Stimulated activated naive B cell treated with anti-CD40 and anti-IgM and Interleukin-4, amounts not matched to agents 10 μg/mL and 1 μg/mL and 100 μg/mL, for 72 hours (primary cell): ENCODE measurements around the gene PTEN.
"Not testable (repeated sequence)": the region's sequence is repeated elsewhere in the genome, so short reads cannot be mapped to it uniquely, and the experiment has no call there.

Experiments used
- ATAC-seq, 2 donors: fragments of 150-1000 bp; cut with Tn5 transposase; replicated peaks; 2 replicates each; pipeline ENCODE4 v1.10.0; 2021; ENCODE audit warnings: moderate library complexity in 1 of 2
- DNase-seq: peaks from one replicate; pipeline ENCODE4 v3.0.0; 2021
- H3K27ac Mint-ChIP-seq: one replicate; pipeline ENCODE4 v1.8.0; 2022; ENCODE audit warnings: mild to moderate bottlenecking, mixed read lengths
- H3K27me3 Mint-ChIP-seq, 2 donors: one replicate each; pipeline ENCODE4 v1.8.0; 2022; ENCODE audit warnings: mixed read lengths in 2 of 2
- H3K36me3 Mint-ChIP-seq, 2 donors: one replicate each; pipeline ENCODE4 v1.8.0; 2022; ENCODE audit warnings: mixed read lengths in 2 of 2, mild to moderate bottlenecking in 1 of 2
- H3K4me1 Mint-ChIP-seq, 2 donors: one replicate each; pipeline ENCODE4 v1.8.0; 2022; ENCODE audit warnings: mixed read lengths in 2 of 2, mild to moderate bottlenecking in 1 of 2
- H3K4me3 Mint-ChIP-seq, 2 donors: one replicate each; pipeline ENCODE4 v1.8.0; 2022; ENCODE audit warnings: mild to moderate bottlenecking in 2 of 2, mixed read lengths in 2 of 2, moderate library complexity in 1 of 2
- H3K9me3 Mint-ChIP-seq, 2 donors: one replicate each; pipeline ENCODE4 v1.8.0; 2022; ENCODE audit warnings: mixed read lengths in 2 of 2, mild to moderate bottlenecking in 1 of 2

The PTEN gene

DNA sequence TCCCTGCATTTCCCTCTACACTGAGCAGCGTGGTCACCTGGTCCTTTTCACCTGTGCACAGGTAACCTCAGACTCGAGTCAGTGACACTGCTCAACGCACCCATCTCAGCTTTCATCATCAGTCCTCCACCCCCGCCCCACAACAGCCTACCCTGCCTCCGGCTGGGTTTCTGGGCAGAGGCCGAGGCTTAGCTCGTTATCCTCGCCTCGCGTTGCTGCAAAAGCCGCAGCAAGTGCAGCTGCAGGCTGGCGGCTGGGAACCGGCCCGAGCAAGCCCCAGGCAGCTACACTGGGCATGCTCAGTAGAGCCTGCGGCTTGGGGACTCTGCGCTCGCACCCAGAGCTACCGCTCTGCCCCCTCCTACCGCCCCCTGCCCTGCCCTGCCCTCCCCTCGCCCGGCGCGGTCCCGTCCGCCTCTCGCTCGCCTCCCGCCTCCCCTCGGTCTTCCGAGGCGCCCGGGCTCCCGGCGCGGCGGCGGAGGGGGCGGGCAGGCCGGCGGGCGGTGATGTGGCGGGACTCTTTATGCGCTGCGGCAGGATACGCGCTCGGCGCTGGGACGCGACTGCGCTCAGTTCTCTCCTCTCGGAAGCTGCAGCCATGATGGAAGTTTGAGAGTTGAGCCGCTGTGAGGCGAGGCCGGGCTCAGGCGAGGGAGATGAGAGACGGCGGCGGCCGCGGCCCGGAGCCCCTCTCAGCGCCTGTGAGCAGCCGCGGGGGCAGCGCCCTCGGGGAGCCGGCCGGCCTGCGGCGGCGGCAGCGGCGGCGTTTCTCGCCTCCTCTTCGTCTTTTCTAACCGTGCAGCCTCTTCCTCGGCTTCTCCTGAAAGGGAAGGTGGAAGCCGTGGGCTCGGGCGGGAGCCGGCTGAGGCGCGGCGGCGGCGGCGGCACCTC lies at the start of gene PTEN, which contains the start of gene KLLN:
Gene PTEN, plus strand, starts transcription at position 573 of the 891 bp plus-strand sequence. CDS start 845 bp downstream, outside the sequence.
Gene KLLN, minus strand, starts transcription at position 481 of the 891 bp plus-strand sequence. CDS start 1,046 bp downstream, outside the sequence.
- DNase-seq (peak; percentile 87), ATAC-seq (peak; percentile 60 to 65)
- H3K9me3 Mint-ChIP-seq, result no peaks in the 10 kb centered on the region
- H3K4me3 Mint-ChIP-seq, result peak within 1 kb of the TSS; percentile 90 to 99
- H3K36me3 Mint-ChIP-seq, result peaks cover 20 to 23% of the 10 kb centered on the region in 2 donors
- peak within 1 kb of the TSS; percentile 97 for H3K27ac Mint-ChIP-seq
- H3K4me1 Mint-ChIP-seq, result peaks cover 24 to 31% of the 10 kb centered on the region in 2 donors
- H3K27me3 Mint-ChIP-seq, result no peaks in the 10 kb centered on the region

DNA sequence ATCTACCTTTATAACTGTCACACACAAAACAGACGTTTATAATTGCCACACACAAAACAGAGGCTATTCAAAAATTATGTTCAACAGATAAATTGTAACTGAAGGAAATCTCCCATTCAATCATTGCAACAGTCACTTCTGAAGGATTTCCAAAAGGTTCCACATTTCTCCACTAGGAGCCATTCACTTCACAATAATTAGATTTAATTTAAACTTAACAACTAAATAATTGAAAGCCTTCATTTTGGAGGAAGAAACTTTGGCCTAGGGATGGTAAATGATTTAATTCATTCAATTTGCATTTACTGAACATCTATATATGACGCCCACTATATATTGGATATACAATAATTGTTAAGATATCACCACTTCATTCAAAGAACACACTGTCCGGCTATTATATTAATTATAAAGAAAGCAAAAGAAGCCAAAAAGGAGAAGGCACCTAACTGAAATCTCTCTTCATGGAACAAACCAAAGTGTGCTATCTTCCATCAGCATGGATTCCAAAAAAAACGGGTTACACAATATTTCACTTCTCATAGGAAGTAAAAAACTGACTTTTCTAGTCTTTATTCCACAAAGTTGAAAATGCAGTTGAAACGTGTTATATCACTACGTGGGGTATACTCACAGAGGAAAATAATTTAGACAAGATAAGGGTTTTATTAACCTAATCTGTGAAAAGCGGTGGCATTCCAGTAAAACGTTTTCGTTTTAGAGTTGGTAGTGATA lies 47.1 kb upstream of the PTEN start:
- DNase-seq (no peak), ATAC-seq (no peak)
- Mint-ChIP-seq H3K4me1 (peaks cover 19 to 24% of the 10 kb centered on the region in 2 donors), H3K9me3 (no peaks in the 10 kb centered on the region), H3K27ac (no peak overlapping the region), H3K36me3 (peaks cover 12 to 17% of the 10 kb centered on the region in 2 donors), H3K27me3 (no peaks in the 10 kb centered on the region), H3K4me3 (peak overlapping the region; percentile 93 to 97)

DNA sequence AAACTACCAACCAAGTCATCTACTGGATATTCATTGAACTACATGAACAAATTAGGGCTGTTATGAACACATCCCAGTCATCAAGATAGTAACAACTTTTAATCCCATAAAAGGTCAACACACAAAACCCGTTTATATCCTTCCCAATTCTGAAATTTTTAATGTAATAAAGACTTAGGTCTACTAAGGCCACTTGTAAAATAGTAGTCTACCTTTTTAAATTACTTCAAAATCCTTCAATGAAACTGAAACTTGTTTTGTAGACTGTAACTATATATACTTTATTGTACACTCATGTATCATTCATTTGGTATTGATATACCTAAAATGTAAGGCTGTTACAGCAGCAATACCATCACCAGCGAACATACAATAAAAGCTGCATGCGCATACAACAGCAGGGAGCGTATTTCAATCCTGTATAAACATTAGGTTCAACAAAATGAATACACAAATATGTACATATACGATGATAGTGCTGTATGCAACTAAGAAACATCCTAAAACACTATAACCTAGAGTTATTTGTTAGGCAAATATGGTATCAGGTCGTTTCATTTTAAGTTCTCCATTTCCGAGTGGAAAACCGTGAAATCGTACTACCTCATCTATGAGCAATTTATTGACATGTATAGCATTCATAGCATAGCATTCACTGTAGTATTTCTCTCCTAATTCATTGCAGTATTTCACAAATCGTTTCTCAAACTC lies 46.4 kb upstream of the PTEN start:
- Mint-ChIP-seq H3K27ac (peak overlapping the region; percentile 99), H3K36me3 (peaks cover 5 to 10% of the 10 kb centered on the region in 2 donors), H3K27me3 (no peaks in the 10 kb centered on the region), H3K4me3 (peak overlapping the region; percentile 93 to 97), H3K9me3 (no peaks in the 10 kb centered on the region), H3K4me1 (peaks cover 17 to 24% of the 10 kb centered on the region in 2 donors)
- ATAC-seq (no peak), DNase-seq (no peak)

DNA sequence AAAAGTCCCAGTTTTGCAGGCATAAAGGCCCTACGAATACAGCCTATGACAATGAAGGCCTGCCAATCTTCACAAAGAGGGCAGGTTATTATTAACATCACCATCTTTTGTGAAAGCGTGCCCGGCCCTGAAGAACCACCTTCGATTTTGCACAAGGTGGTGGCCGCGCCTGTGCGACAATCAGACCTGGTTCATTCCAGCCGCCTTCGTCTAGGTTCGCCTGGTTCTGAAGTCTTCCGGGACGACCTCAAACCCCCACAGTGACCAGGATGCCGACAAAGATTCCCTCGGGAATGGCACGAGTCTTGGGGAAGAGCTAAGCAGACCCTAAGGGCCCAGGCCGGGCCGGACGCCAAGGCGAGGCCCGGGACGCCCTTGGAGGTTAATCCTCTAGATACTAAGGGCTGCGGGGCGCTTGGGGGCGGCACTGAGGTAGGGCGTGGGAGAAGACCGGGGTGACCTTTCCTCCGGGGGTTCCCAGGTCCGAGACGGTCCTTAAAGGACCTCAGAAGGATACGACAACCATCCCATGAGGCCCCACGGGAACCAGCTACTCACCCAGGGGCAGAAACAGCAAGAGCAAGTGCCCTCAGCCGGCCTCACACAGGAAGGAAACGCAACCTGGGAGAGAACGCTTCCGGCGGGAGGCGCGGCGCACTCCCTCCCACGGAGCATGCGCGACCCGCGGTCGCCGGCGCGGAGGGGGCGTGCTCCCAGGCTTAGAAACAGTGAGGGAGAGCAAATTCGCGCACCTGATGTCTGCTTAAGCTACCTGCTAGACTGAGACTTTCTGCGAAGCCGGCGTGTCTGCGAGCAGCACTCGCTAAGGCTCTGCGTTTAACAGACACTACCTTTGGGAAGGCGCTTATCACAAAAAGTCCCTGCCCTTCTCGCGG lies 45.6 kb upstream of the PTEN start, which contains the start of gene ATAD1:
Gene ATAD1, minus strand, starts transcription at position 618 of the 896 bp plus-strand sequence. CDS start 3,627 bp downstream, outside the sequence.
- Mint-ChIP-seq H3K36me3 (peaks cover 2 to 3% of the 10 kb centered on the region in 2 donors), H3K4me1 (peaks cover 17 to 24% of the 10 kb centered on the region in 2 donors), H3K9me3 (no peaks in the 10 kb centered on the region), H3K4me3 (peak within 1 kb of the TSS; percentile 93 to 97), H3K27me3 (no peaks in the 10 kb centered on the region), H3K27ac (peak within 1 kb of the TSS; percentile 99)
- DNase-seq (peak; percentile 93), ATAC-seq (peak; percentile 86 to 89)

DNA sequence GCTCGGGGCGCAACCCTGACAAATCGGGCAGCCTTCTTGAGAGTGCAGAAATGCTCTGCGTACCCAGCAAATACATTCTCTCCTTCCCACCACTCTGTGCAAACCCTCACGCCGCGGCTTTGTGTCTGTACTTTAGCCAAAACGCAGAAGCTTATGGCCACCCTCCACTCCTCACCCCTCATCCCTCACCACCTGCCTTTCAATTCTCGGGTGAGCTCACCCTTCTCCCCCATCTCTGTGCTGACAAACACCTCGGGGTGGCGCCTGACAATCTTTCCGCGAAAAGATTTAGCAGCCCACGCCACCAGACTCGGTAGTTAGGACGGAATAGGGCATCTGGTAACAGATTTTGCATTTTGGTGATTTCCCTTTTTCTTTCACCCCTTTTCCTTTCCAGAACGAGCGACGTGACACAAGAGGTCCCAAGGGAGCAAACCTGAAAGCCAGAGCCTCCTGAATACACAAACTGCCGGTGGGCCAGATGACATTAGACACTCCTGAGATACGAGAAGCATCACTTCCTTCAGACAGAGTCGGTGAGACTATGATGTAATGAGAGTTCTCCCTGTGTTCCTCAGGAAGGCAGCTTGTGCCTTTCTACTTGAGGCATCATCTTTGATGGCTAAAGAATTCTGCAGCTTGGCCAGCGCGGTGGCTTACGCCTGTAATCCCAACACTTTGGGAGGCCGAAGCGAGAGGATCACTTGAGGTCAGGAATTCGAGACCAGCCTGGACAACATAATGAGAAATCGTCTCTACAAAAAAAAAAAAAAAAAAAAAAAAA lies 44.7 kb upstream of the PTEN start:
- Mint-ChIP-seq H3K4me3 (peak overlapping the region; percentile 93 to 97), H3K36me3 (peaks cover 2 to 3% of the 10 kb centered on the region in 2 donors)
- DNase-seq, result peak; percentile 74

GRCh38 chr10:87819289-87819585 lies 44.2 kb upstream of the PTEN start:
- no peak for ATAC-seq
- H3K4me3 Mint-ChIP-seq, result peak overlapping the region in 1 of 2 donors; percentile 93
- no peak overlapping the region for H3K27ac Mint-ChIP-seq

More for the DNA sequence above, 44.7 kb upstream of the PTEN start:
- Mint-ChIP-seq H3K27ac (peak overlapping the region; percentile 99), H3K9me3 (no peaks in the 10 kb centered on the region), H3K4me1 (peaks cover 17 to 24% of the 10 kb centered on the region in 2 donors), H3K27me3 (no peaks in the 10 kb centered on the region)
- peak; percentile 71 to 74 for ATAC-seq

DNA sequence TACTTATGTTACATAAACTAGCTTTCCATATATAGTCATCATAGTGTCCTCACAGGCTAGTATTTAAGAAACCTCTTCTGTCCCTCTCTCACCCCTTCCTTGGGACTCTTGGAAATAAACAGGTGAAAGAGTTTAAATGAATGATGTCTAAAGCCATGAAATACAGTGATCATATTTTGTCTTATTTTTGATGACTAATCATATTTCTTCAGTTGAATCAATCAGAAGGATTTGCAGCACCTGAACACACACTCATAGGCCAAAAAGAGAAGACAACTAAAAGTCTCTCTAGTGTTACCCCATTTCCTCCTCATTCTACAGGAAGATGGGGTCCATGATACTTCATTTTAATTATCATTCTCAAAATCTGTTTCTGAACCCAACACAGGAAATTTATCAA lies 36.8 kb upstream of the PTEN start:
- Mint-ChIP-seq H3K9me3 (no peaks in the 10 kb centered on the region), H3K4me3 (no peak overlapping the region), H3K27me3 (no peaks in the 10 kb centered on the region), H3K4me1 (no peaks in the 10 kb centered on the region), H3K27ac (no peak overlapping the region), H3K36me3 (no peaks in the 10 kb centered on the region)
- DNase-seq, result no peak
- ATAC-seq, result no peak

More at GRCh38 chr10:87819289-87819585, 44.2 kb upstream of the PTEN start:
- peaks cover 17 to 24% of the 10 kb centered on the region in 2 donors for H3K4me1 Mint-ChIP-seq
- no peak for DNase-seq
- H3K36me3 Mint-ChIP-seq, result peaks cover 2 to 3% of the 10 kb centered on the region in 2 donors
- H3K9me3 Mint-ChIP-seq, result no peaks in the 10 kb centered on the region
- no peaks in the 10 kb centered on the region for H3K27me3 Mint-ChIP-seq

DNA sequence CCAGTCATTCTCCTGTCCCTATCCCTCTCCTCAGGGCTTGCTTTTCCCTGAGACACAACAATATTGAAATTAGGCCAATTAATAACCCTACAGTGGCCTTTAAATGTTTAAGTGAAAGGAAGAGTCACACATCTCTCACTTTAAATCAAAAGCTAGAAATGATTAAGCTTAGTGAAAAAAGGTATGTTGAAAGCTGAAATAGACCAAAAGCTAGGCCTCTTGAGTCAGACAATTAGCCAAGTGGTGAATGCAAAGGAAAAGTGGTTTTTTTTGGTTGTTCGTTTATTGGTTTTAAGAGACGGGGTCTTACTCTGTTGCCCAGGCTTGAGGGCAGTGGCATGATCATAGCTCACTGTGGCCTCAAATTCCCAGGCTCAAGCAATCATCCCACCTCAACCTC lies 35.7 kb upstream of the PTEN start:
- Mint-ChIP-seq H3K36me3 (no peaks in the 10 kb centered on the region), H3K9me3 (no peaks in the 10 kb centered on the region), H3K27ac (no peak overlapping the region), H3K27me3 (no peaks in the 10 kb centered on the region), H3K4me3 (no peak overlapping the region), H3K4me1 (no peaks in the 10 kb centered on the region)
- ATAC-seq (no peak), DNase-seq (no peak)

DNA sequence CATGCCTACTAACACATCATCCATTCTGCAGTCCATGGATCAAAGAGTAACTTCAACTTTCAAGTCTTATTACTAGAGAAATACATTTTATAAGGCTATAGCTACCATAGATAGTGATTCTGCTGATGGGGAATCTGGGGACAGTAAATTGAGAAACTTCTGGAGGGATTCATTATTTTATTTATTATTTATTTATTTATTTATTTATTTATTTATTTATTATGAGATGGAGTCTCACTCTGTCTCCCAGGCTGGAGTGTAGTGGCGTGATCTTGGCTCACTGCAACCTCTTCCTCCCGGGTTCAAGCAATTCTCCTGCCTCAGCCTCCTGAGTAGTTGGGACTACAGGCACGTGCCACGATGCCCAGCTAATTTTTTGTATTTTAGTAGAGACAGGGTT lies 34.4 kb upstream of the PTEN start:
- not testable (repeated sequence) for H3K4me3 Mint-ChIP-seq, H3K36me3 Mint-ChIP-seq, DNase-seq, H3K4me1 Mint-ChIP-seq, H3K27me3 Mint-ChIP-seq, ATAC-seq, H3K9me3 Mint-ChIP-seq, H3K27ac Mint-ChIP-seq

- Mint-ChIP-seq H3K27ac (no peak overlapping the region), H3K4me3 (no peak overlapping the region), H3K27me3 (no peaks in the 10 kb centered on the region), H3K9me3 (no peaks in the 10 kb centered on the region), H3K4me1 (no peaks in the 10 kb centered on the region), H3K36me3 (no peaks in the 10 kb centered on the region)
- ATAC-seq (peak in 1 of 2 donors; percentile 42), DNase-seq (no peak)
Measured at GRCh38 chr10:87829986-87830729, 33.3 kb upstream of the PTEN start.

GRCh38 chr10:87836098-87836497 lies 27.3 kb upstream of the PTEN start:
- Mint-ChIP-seq H3K4me1 (peaks cover 5 to 9% of the 10 kb centered on the region in 2 donors), H3K27ac (no peak overlapping the region), H3K9me3 (no peaks in the 10 kb centered on the region), H3K36me3 (no peaks in the 10 kb centered on the region), H3K4me3 (no peak overlapping the region), H3K27me3 (no peaks in the 10 kb centered on the region)
- ATAC-seq (no peak), DNase-seq (no peak)

DNA sequence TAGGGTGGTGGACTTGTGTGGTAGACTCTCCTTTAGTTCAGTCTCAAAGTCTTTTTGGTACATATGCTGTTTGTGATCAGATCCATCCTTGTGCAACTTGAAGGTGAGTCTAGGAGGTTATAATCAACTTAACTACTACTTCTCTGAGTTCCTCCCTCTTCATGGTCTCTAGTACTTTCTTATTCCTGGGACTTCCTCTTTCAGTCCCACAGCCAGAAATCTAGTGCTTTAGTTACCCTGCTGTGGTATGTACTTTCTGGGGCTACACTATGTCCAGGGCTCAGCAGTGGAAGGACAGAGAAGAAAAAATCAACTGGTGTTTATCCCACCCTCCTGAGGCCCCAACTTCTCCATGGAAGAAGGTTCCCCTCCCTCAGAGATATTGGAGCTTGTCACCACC lies 26.0 kb upstream of the PTEN start:
- H3K27me3 Mint-ChIP-seq, result no peaks in the 10 kb centered on the region
- peaks cover 5 to 9% of the 10 kb centered on the region in 2 donors for H3K4me1 Mint-ChIP-seq
- ATAC-seq (peak; percentile 76 to 83), DNase-seq (no peak)
- no peaks in the 10 kb centered on the region for H3K9me3 Mint-ChIP-seq
- peak overlapping the region; percentile 25 for H3K27ac Mint-ChIP-seq
- H3K4me3 Mint-ChIP-seq, result no peak overlapping the region
- H3K36me3 Mint-ChIP-seq, result no peaks in the 10 kb centered on the region
